HG02610 (cell line): Measurements from ENCODE around the gene TMEM108.

Experiments used
- ATAC-seq: cut with Tn5 transposase; IDR thresholded peaks from one replicate; pipeline ENCODE4 v1.9.1; 2021; ENCODE audit warnings: mild to moderate bottlenecking, moderate library complexity; ENCODE audit not compliant: unreplicated experiment

The TMEM108 gene

GRCh38 chr3:133270631-133271030 lies 232.4 kb downstream of the TMEM108 start:
- no peak for ATAC-seq

- ATAC-seq, result no peak
These were observed 232.9 kb downstream of the TMEM108 start for GRCh38 chr3:133271042-133271441.

GRCh38 chr3:133271539-133271938 lies 233.3 kb downstream of the TMEM108 start:
- no peak for ATAC-seq

GRCh38 chr3:133273346-133273745 lies 235.2 kb downstream of the TMEM108 start:
- no peak for ATAC-seq

GRCh38 chr3:133274477-133274876 lies 236.3 kb downstream of the TMEM108 start:
- ATAC-seq, result no peak

GRCh38 chr3:133276594-133276993 lies 238.4 kb downstream of the TMEM108 start:
- peak; percentile 45 for ATAC-seq

GRCh38 chr3:133277813-133278212 lies 239.6 kb downstream of the TMEM108 start:
- ATAC-seq, result no peak

- ATAC-seq, result no peak
These were observed 240.3 kb downstream of the TMEM108 start for GRCh38 chr3:133278260-133279043.

GRCh38 chr3:133280586-133280985 lies 242.4 kb downstream of the TMEM108 start:
- no peak for ATAC-seq

GRCh38 chr3:133282236-133282635 lies 244.0 kb downstream of the TMEM108 start:
- ATAC-seq, result no peak

GRCh38 chr3:133283958-133284807 lies 246.0 kb downstream of the TMEM108 start:
- ATAC-seq, result no peak

- no peak for ATAC-seq
These were observed 251.1 kb downstream of the TMEM108 start for GRCh38 chr3:133289322-133289721.

GRCh38 chr3:133292296-133292695 lies 254.1 kb downstream of the TMEM108 start:
- ATAC-seq, result no peak

GRCh38 chr3:133293397-133294110 lies 255.4 kb downstream of the TMEM108 start:
- no peak for ATAC-seq

GRCh38 chr3:133294253-133294652 lies 256.1 kb downstream of the TMEM108 start:
- ATAC-seq, result no peak

GRCh38 chr3:133295199-133295901 lies 257.2 kb downstream of the TMEM108 start:
- peak; percentile 95 for ATAC-seq

- ATAC-seq, result no peak
These were observed 258.0 kb downstream of the TMEM108 start for GRCh38 chr3:133295944-133296917.

- ATAC-seq, result no peak
These were observed 258.8 kb downstream of the TMEM108 start for GRCh38 chr3:133296981-133297380.

GRCh38 chr3:133300102-133300501 lies 261.9 kb downstream of the TMEM108 start:
- ATAC-seq, result no peak

GRCh38 chr3:133301194-133301593 lies 263.0 kb downstream of the TMEM108 start:
- ATAC-seq, result no peak
